ENCODE measurements around the gene URM1.

The URM1 gene

GRCh38 chr9:128439273-128439672, 68.1 kb downstream of the URM1 start:
- no peak for DNase-seq
- in situ Hi-C loops (cut with HindIII; ENCODE audit: low pct_ligation_motif_present, low sequenced_read_pairs): no loop called here
- no peak overlapping the region for H3K4me3 ChIP-seq (ENCODE audit: low read depth, low read length)
- peaks cover 8% of the 10 kb centered on the region for H3K36me3 ChIP-seq (replicated peaks)
- H3K27me3 ChIP-seq (replicated peaks): no peaks in the 10 kb centered on the region
- no peak overlapping the region for H3K27ac ChIP-seq
- TF ChIP-seq CTCF (IDR thresholded peaks at IDR 0.05; ENCODE audit: low read depth, low read length, missing control alignments): no peak
